ENCODE results near the gene LSS. TPM values are rescaled to one million over a fixed set of nuclear protein-coding genes. Genes with fewer than 3 reads are reported as not detected.
A peak's percentile ranks its signal among the peaks of the same experiment; 100 is the strongest.

Gene LSS
- total and polyA plus RNA-seq, 2 donors from 2014 or later: 15.8 to 24.6 TPM

- peaks cover 12 to 37% (median 31%) of the 10 kb centered on the region in 3 donors for H3K36me3 ChIP-seq (ENCODE audit: control insufficient read depth in 2 of 3, insufficient read depth in 3 of 3, low read length in 3 of 3)
- no peak for FAIRE-seq
Observed at GRCh38 chr21:46196733-46197132, 31.8 kb downstream of the LSS start.

GRCh38 chr21:46195595-46196195 is 32.9 kb downstream of the LSS start:
- Histone ChIP-seq H3K4me3 (ENCODE audit: low read length in 3 of 3) (no peak overlapping the region), H3K27me3 (ENCODE audit: control insufficient read depth, insufficient read depth, low read length) (no peaks in the 10 kb centered on the region), H3K9ac (ENCODE audit: low read length in 3 of 3) (no peak overlapping the region), H3K4me1 (ENCODE audit: control insufficient read depth in 2 of 3, insufficient read depth in 2 of 3, low read depth in 1 of 3, low read length in 3 of 3) (no peaks in the 10 kb centered on the region), H3K36me3 (ENCODE audit: control insufficient read depth in 2 of 3, insufficient read depth in 3 of 3, low read length in 3 of 3) (peaks cover 12 to 37% (median 32%) of the 10 kb centered on the region in 3 donors), H3K27ac (ENCODE audit: low read depth in 2 of 2, low read length in 2 of 2) (no peak overlapping the region), H3K9me3 (ENCODE audit: control insufficient read depth in 2 of 3, insufficient read depth in 1 of 3, low read length in 3 of 3) (no peaks in the 10 kb centered on the region)
- no peak for FAIRE-seq
- DNase-seq: no peak
- intact Hi-C loops (cut with DNase I): no loop called here
- TF ChIP-seq, protein P1, sequence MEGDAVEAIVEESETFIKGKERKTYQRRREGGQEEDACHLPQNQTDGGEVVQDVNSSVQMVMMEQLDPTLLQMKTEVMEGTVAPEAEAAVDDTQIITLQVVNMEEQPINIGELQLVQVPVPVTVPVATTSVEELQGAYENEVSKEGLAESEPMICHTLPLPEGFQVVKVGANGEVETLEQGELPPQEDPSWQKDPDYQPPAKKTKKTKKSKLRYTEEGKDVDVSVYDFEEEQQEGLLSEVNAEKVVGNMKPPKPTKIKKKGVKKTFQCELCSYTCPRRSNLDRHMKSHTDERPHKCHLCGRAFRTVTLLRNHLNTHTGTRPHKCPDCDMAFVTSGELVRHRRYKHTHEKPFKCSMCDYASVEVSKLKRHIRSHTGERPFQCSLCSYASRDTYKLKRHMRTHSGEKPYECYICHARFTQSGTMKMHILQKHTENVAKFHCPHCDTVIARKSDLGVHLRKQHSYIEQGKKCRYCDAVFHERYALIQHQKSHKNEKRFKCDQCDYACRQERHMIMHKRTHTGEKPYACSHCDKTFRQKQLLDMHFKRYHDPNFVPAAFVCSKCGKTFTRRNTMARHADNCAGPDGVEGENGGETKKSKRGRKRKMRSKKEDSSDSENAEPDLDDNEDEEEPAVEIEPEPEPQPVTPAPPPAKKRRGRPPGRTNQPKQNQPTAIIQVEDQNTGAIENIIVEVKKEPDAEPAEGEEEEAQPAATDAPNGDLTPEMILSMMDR (IDR thresholded peaks at IDR 0.05; ENCODE audit: borderline replicate concordance, extremely low read depth, insufficient read depth): no peak

More at GRCh38 chr21:46196733-46197132, 31.8 kb downstream of the LSS start:
- Histone ChIP-seq H3K27ac (ENCODE audit: low read depth in 2 of 2, low read length in 2 of 2) (no peak overlapping the region), H3K27me3 (ENCODE audit: control insufficient read depth, insufficient read depth, low read length) (no peaks in the 10 kb centered on the region), H3K4me3 (ENCODE audit: low read length in 3 of 3) (no peak overlapping the region), H3K9me3 (ENCODE audit: control insufficient read depth in 2 of 3, insufficient read depth in 1 of 3, low read length in 3 of 3) (no peaks in the 10 kb centered on the region), H3K4me1 (ENCODE audit: control insufficient read depth in 2 of 3, insufficient read depth in 2 of 3, low read depth in 1 of 3, low read length in 3 of 3) (no peaks in the 10 kb centered on the region), H3K9ac (ENCODE audit: low read length in 3 of 3) (no peak overlapping the region)
- intact Hi-C loops (cut with DNase I): no loop called here
- DNase-seq: peak in 2 of 5 donors; percentile 13 to 48
- TF ChIP-seq, protein P1 (IDR thresholded peaks at IDR 0.05; ENCODE audit: borderline replicate concordance, extremely low read depth, insufficient read depth): no peak

DNA sequence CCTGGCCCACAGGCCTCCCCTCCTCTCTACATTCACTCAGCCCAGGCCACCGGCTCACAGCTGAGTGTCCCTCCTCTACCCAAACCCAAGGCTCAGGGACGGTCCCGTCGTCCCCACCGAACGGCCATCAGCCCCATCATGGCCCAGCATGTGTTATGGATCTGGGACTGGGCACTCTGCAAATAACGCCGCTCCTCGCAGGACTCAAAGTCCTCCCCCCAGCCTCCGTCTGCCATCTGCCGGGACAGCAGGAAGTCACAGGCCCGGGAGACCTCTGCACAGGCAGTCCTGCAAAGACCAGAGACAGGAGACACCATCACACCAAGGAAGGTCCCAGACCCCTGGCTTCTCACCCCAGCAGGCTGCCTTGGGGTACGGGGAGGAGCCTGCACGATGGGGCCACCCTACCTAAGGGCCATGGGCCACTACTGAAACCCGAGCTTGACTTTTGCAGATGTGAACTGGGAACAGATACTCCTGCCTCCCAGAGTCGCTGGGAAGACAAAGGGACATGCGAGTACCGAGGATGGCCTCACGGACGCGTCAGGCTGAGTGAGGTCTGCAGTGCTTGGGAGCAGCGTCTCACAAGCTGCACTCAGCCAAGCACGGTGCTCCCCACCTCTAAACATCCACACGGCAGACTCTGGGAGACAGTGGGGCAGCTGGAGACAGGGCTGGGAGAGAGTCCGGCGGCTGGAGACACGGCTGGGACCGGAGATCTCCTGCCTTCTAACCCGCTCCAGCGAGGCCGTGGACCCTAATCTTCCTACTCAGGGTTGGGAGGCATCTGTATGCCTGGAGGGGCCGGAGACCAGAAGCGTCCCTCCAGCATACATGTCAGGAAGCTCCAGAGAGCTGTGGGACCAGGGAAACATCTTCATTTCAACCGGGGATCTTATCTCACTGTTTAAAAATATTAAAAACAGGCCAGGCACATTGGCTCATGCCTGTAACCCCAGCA is 33.9 kb downstream of the LSS start:
- peak in 2 of 5 donors; percentile 16 to 58 for DNase-seq
- Histone ChIP-seq H3K4me1 (ENCODE audit: control insufficient read depth in 2 of 3, insufficient read depth in 2 of 3, low read depth in 1 of 3, low read length in 3 of 3) (no peaks in the 10 kb centered on the region), H3K9me3 (ENCODE audit: control insufficient read depth in 2 of 3, insufficient read depth in 1 of 3, low read length in 3 of 3) (no peaks in the 10 kb centered on the region), H3K27me3 (ENCODE audit: control insufficient read depth, insufficient read depth, low read length) (no peaks in the 10 kb centered on the region), H3K27ac (ENCODE audit: low read depth in 2 of 2, low read length in 2 of 2) (no peak overlapping the region), H3K4me3 (ENCODE audit: low read length in 3 of 3) (no peak overlapping the region), H3K36me3 (ENCODE audit: control insufficient read depth in 2 of 3, insufficient read depth in 3 of 3, low read length in 3 of 3) (peaks cover 10 to 31% (median 29%) of the 10 kb centered on the region in 3 donors), H3K9ac (ENCODE audit: low read length in 3 of 3) (no peak overlapping the region)
- intact Hi-C loops (cut with DNase I): no loop called here
- no peak for FAIRE-seq
- TF ChIP-seq, protein P1 (IDR thresholded peaks at IDR 0.05; ENCODE audit: borderline replicate concordance, extremely low read depth, insufficient read depth): no peak

Data from kidney (tissue), 14 donors.